Right ventricle myocardium inferior (tissue), 1 donor: ENCODE measurements around the gene ANKS1B. TPM values are rescaled to one million over a fixed set of nuclear protein-coding genes. Genes with fewer than 3 reads are reported as not detected.
A peak's percentile ranks its signal among the peaks of the same experiment; 100 is the strongest.
"Not testable (repeated sequence)": the region's sequence is repeated elsewhere in the genome, so short reads cannot be mapped to it uniquely, and the experiment has no call there.

Source experiments
- ATAC-seq: fragments of 200-7000 bp; cut with Tn5 transposase; one replicate; pipeline ENCODE4 v1.9.1; 2020; ENCODE audit warnings: mild to moderate bottlenecking, moderate library complexity
- DNase-seq: peaks from one replicate; pipeline ENCODE4 v3.0.0; 2021; ENCODE audit errors: missing footprints
- intact Hi-C: fragments of 100-400 bp; cut with DNase I; formaldehyde crosslinking; loops from one replicate; pipeline ENCODE4 v1.11.0; 2022
- total RNA-seq: library from RNA; stranded (reverse); fragmentation: NEBNext Ultra II Directional; extraction: Animal tissue kit (Norgen Biotek cat#: 25700); gene quantifications from one replicate; pipeline ENCODE4 v1.2.1, GENCODE V29; 2021
- donor health status: DM: no; HTN: yes; CAD: no; lungs with severe emphysema.

The ANKS1B gene
- total RNA-seq, 1 donor from 2014 or later: 2.3 TPM

DNA sequence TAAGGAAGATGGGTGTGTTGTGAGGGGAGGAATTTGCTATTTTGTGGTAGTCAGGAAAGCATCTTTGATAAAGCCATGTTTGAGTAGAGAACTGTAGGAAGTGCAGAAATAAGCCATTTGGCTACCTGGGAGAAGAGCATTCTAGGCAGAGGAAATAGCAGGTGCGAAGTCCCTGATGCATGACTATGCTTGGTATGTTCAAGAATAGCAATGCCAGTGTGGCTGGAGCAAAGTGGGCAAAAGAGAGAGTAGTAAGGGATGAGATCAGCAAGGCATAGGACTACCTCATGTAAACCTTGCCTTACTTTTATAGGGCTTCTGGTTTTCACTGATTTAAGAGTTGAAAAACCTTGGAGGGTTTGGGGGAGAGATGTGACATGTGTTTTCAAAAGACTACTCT lies 702.6 kb downstream of the ANKS1B start:
- DNase-seq: no peak
- intact Hi-C loops: no loop called here
- ATAC-seq: no peak

DNA sequence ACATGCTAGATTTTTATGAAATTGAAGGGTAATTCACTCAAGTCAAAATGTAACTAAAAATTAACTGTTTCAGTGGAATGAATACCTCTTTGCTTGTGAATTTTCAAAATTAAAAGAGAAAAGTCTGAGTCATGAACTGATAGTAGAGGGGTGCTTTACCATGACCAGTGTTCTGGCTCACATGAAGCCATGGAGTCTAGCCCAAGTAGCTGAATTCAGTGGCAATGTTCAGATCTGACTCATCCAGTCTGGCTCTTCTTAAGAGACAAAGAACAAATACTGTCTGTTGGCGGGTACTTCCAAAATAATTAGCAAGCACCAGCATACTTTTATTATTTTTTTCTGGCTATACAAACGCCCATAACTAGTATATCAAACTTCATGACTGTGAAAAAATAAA lies 703.5 kb downstream of the ANKS1B start:
- DNase-seq: no peak
- intact Hi-C loops: no loop called here
- no peak for ATAC-seq

GRCh38 chr12:99278899-99279298 lies 705.8 kb downstream of the ANKS1B start:
- DNase-seq (no peak), ATAC-seq (no peak)
- intact Hi-C loops: no loop called here

DNA sequence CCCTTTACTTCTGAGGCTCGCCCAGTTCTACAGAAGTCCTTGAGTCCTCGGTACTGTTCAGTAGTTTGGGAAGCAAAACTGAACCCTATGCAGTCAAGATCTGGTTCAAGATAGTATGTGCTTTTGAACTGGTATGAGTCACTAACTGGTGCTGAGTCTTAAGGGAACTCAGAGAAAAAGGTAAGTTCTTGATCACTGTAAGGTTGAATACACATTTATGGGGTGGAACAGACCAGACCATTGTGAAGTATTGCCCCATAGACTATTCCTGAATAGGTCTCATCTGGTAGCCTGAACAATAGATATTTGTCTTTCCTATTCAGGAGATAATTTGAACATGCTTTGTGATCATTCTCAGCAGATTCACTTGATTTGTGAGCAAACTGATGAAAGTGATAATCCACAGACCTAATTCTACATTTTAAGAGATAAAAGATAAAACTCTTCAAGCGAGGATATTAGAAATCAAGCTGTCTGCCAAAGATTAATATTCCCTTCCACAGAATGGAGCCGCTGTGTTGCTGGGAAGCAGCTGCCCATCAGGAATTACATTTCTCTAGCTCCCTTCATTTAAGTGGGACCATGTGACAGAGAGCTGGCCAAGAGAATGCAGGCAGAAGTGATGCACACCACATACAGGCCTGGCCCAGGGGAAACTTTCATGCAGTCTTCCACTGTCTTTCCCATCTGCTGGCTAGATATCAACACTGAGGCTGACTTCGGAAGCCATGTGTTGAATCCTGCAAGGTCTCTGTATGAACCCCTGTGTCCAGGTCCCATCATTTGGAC lies 707.0 kb downstream of the ANKS1B start:
- DNase-seq (no peak), ATAC-seq (no peak)
- intact Hi-C loops: no loop called here

- intact Hi-C loops: no loop called here
- ATAC-seq: no peak
- no peak for DNase-seq
Measured at GRCh38 chr12:99271071-99271470, 713.7 kb downstream of the ANKS1B start.

DNA sequence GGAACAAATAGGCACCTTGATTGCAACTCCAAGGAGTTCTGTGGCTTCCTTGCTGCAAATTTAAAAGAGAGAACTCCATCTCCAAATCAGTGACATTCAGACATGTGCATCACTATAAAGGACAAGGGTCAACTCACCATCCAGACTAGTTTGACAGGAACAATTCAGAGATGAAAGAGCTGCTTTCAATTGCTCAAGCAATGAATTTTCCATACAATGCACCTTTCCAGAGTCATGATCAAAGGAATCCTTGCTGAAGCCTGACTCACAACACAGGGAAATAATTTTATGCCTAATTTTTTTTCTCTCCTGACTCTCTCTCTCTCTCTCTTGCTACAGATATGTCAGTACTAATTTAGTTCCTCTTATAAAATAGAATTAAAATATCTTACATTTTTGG lies 717.7 kb downstream of the ANKS1B start:
- ATAC-seq (no peak), DNase-seq (no peak)
- intact Hi-C loops: no loop called here

DNA sequence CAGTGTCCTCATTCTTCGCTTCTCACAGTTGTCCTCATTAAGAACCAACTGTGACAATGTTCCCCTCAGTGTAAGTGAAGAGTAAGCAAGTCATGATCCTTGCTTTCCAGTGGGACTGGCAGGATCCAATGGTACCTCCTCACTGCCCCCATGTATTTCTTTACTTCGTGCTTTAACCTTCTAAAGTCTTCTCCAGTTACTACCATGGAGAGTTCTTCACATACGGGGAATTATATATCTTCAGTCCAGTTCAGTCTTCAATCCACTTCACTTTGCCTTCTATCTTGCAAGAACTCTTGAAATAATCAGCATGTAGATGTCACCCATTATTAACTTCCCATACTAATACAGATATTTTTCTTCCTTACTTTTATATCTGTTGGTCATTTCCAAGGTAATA lies 719.1 kb downstream of the ANKS1B start:
- ATAC-seq (no peak), DNase-seq (no peak)
- intact Hi-C loops: no loop called here

DNA sequence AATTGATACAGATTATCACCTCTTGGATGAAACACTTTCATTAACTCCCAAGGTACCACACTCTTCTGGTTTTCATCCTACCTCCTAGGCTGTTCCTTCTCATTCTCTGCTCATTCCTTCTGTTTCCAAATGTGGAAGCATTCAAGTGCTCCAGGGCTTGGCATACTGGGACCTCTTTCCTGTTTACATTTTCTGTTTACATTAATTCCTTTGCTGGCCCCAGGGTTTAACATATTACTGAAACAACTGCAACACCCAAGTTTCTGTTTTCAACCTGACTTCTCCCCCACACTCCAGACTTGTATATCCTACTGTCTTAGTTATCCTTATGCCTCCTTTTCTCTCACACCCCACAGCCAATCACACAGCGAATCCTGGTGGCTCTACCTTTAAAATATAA lies 723.5 kb downstream of the ANKS1B start:
- no peak for DNase-seq
- ATAC-seq: no peak
- intact Hi-C loops: no loop called here

GRCh38 chr12:99260456-99260996 lies 724.2 kb downstream of the ANKS1B start:
- intact Hi-C loops: no loop called here
- ATAC-seq: no peak
- no peak for DNase-seq

- intact Hi-C loops: no loop called here
- DNase-seq (no peak), ATAC-seq (peak; percentile 67)
Measured at GRCh38 chr12:99259040-99259934, 725.4 kb downstream of the ANKS1B start.

DNA sequence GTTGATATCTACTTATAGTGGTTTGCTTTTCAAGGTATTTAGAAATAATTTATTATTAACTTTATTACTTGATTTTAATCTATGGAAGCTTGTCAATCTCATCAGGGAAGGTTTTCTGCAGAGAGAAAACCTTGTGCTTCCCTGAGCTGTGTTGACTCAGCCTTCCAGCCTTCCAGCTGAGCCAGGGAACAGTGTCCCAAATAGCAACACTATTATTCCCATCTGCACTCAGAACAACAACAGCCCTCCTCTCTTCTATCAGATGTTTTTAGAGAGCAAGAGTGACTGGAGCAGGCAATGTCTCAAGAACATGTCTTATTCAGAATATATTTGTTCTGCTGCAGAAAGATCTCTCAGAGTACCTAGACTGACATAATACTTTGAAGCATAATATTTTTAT lies 727.1 kb downstream of the ANKS1B start:
- ATAC-seq (no peak), DNase-seq (no peak)
- intact Hi-C loops: no loop called here

DNA sequence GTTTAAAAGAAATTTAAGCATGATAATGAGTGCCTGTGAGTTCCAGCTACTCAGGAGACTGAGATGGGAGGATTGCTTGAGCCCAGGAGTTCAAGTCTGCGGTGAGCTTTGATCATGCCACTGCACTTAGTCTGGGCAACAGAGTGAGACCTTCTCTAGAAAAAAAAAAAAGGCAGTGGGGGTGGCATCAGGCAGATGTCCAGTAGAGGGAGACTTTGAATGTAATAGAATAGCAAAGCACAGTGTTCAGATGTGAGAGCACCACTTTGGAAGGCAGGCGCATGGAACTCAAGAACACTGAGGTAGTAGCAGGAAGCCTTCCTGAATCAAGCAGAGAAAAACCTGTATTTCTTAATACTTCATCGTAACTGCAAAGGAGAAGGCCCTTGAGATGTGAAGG lies 731.7 kb downstream of the ANKS1B start:
- DNase-seq: no peak
- intact Hi-C loops: no loop called here
- ATAC-seq: no peak

- DNase-seq: no peak
- ATAC-seq: no peak
- intact Hi-C loops: no loop called here
Measured at GRCh38 chr12:99250091-99250490, 734.6 kb downstream of the ANKS1B start.

- intact Hi-C loops: no loop called here
- ATAC-seq (no peak), DNase-seq (no peak)
Measured at GRCh38 chr12:99249543-99249942, 735.2 kb downstream of the ANKS1B start.

DNA sequence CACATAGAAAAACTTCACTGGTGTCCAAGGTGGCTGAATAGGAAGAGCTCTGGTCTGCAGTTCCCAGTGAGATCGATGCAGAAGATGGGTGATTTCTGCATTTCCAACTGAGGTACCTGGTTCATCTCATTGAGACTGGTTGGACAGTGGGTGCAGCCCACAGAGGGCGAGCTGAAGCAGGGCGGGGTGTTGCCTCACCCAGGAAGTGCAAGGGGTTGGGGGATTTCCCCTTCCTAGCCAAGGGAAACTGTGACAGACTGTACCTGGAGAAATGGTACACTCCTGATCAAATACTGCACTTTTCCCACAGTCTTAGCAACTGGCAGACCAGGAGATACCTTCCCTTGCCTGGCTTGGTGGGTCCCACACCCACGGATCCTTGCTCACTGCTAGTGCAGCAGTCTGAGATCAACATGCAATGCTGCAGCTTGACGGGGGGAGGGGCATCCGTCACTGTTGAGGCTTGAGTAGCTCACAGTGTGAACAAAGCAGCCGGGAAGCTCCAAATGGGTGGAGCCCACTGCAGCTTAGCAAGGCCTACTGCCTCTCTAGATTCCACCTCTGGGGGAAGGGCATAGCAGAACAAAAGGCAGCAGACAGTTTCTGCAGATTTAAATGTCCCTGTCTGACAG lies 746.7 kb downstream of the ANKS1B start:
- ATAC-seq, DNase-seq, intact Hi-C loops: not testable (repeated sequence)

- ATAC-seq (no peak), DNase-seq (no peak)
- intact Hi-C loops: no loop called here
Measured at GRCh38 chr12:99235381-99235780, 749.4 kb downstream of the ANKS1B start.

DNA sequence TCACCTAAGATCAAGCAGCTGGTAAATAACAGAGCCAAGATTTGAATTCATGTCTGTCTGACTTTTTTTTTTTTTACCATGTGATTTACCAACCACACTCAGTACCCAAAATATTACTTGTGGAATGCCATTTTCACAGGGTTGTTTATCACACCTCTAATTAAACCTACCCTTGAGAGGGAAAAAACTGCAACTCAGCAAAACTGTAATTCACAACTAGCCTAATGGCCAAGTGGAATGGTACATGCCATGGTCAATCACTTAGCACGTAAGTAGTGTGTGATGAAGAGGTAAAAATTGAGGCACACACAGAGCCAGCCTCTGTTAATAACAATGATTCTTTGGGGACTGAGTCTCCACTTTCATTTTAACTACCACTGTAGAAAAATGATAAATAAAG lies 750.0 kb downstream of the ANKS1B start:
- intact Hi-C loops: no loop called here
- DNase-seq: no peak
- ATAC-seq: no peak

DNA sequence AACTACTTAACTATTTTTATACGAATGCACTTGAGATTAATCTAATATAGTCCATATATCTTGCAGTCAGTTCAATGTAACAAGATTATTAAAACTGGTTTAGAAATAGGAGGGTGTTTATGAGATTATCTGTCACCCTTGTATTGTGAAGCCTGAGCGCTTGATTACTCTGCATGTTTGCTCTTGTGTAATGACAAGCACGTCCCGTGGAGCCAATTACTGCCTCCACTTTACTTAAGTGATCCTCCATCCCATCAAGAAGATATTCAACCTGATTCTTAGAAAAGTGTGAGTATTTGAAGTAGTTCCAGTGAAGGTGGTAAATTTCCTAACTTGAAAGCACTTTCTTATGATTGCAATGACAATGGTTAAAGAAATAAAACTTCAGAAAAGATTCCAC lies 752.4 kb downstream of the ANKS1B start:
- DNase-seq (no peak), ATAC-seq (no peak)
- intact Hi-C loops: no loop called here

DNA sequence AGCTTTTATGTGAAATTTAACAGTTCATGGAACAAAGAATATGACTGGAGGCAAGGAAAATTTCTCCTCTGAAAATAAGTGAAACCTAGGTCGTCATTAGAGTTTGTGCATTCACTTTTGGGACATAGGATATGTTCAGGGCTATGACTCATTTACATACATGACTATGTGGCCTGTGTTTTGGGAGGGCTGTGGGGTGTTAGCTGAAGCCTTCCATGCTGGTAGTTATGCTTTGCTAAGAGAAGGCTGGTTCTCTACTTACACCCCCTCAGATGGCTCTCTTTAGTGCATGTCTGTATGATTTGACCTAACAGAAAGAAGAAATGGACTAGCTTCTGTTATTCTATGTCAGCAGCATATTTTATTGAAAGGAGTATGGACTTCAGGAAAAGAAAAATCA lies 753.7 kb downstream of the ANKS1B start:
- intact Hi-C loops: no loop called here
- DNase-seq: no peak
- no peak for ATAC-seq
